ENCODE measurements around the gene ELMO1. TPM values are rescaled to one million over a fixed set of nuclear protein-coding genes. Genes with fewer than 3 reads are reported as not detected.

The ELMO1 gene
- total and polyA plus RNA-seq, 10 donors = 26.0 to 494 (median 201) TPM

- Histone ChIP-seq H3K27me3 (replicated peaks in 1 of 7) (no peaks in the 10 kb centered on the region), H3K27ac (peak overlapping the region in 1 of 8 donors; percentile 24), H3K4me1 (peaks cover 5 to 40% (median 27%) of the 10 kb centered on the region in 6 donors), H3K9me3 (peaks cover 0 to 4% (median 0%) of the 10 kb centered on the region in 8 donors), H3K4me3 (no peak overlapping the region), H3K36me3 (peaks cover 0 to 65% (median 14%) of the 10 kb centered on the region in 6 donors)
- no peak for TF ChIP-seq POLR2AphosphoS5 (IDR thresholded peaks at IDR 0.05)
- TF ChIP-seq POLR2A (IDR thresholded peaks at IDR 0.05) = no peak
- TF ChIP-seq, protein P1, sequence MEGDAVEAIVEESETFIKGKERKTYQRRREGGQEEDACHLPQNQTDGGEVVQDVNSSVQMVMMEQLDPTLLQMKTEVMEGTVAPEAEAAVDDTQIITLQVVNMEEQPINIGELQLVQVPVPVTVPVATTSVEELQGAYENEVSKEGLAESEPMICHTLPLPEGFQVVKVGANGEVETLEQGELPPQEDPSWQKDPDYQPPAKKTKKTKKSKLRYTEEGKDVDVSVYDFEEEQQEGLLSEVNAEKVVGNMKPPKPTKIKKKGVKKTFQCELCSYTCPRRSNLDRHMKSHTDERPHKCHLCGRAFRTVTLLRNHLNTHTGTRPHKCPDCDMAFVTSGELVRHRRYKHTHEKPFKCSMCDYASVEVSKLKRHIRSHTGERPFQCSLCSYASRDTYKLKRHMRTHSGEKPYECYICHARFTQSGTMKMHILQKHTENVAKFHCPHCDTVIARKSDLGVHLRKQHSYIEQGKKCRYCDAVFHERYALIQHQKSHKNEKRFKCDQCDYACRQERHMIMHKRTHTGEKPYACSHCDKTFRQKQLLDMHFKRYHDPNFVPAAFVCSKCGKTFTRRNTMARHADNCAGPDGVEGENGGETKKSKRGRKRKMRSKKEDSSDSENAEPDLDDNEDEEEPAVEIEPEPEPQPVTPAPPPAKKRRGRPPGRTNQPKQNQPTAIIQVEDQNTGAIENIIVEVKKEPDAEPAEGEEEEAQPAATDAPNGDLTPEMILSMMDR (IDR thresholded peaks at IDR 0.05 in 8 of 11, conservative IDR thresholded peaks at IDR 0.05 in 3 of 11) = no peak
- no peak for DNase-seq
- intact Hi-C loops (cut with DNase I; ENCODE audit: low total_unique reads) = no loop called here
- 79 to 91% (median 80%) methylated on average over 7 of the region's 7 CpGs for WGBS, 5 donors
Measured at GRCh38 chr7:37255327-37255944, 193.2 kb downstream of the ELMO1 start.

- Histone ChIP-seq H3K9me3 (peaks cover 0 to 4% (median 0%) of the 10 kb centered on the region in 8 donors), H3K4me3 (no peak overlapping the region), H3K4me1 (peaks cover 0 to 60% (median 21%) of the 10 kb centered on the region in 6 donors), H3K36me3 (peaks cover 0 to 48% (median 8%) of the 10 kb centered on the region in 6 donors), H3K27ac (peak overlapping the region in 5 of 8 donors; percentile 13 to 68 (median 47)), H3K27me3 (replicated peaks in 1 of 7) (no peaks in the 10 kb centered on the region)
- no peak for DNase-seq
- intact Hi-C loops (cut with DNase I; ENCODE audit: low total_unique reads) = no loop called here
- TF ChIP-seq POLR2AphosphoS5 (IDR thresholded peaks at IDR 0.05) = no peak
- TF ChIP-seq, protein P1 (IDR thresholded peaks at IDR 0.05 in 8 of 11, conservative IDR thresholded peaks at IDR 0.05 in 3 of 11) = no peak
- no peak for TF ChIP-seq POLR2A (IDR thresholded peaks at IDR 0.05)
Measured at GRCh38 chr7:37251222-37251621, 197.4 kb downstream of the ELMO1 start.

DNA sequence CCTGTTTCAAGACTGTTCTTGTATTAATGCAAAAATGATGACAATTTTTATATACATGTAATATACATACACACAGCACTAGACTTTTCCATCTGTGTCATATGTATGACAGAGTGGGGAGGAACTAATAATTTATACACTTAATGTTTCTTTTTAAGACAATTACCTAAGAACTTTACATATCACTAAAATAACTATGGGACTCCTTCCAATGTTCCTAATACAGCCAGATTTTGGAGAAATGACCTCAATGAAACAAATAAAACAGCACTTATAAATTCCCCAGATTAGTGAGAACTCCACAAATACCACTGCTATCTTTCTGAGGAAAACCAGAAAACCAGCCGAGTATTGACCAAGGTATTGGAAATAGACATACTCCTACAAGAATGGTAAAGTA, 199.4 kb downstream of the ELMO1 start:
- H3K4me1 ChIP-seq = peaks cover 0 to 66% (median 23%) of the 10 kb centered on the region in 6 donors
- 83 to 94% (median 90%) methylated on average over 1 of the region's 1 CpG for WGBS, 5 donors
- H3K4me3 ChIP-seq = no peak overlapping the region
- H3K27ac ChIP-seq = no peak overlapping the region
- no peak for DNase-seq
- TF ChIP-seq POLR2A (IDR thresholded peaks at IDR 0.05) (no peak), POLR2AphosphoS5 (IDR thresholded peaks at IDR 0.05) (no peak)
- TF ChIP-seq, protein P1 (IDR thresholded peaks at IDR 0.05 in 8 of 11, conservative IDR thresholded peaks at IDR 0.05 in 3 of 11) = no peak
- peaks cover 0 to 4% (median 0%) of the 10 kb centered on the region in 8 donors for H3K9me3 ChIP-seq
- peaks cover 0 to 34% (median 0%) of the 10 kb centered on the region in 6 donors for H3K36me3 ChIP-seq
- no peaks in the 10 kb centered on the region for H3K27me3 ChIP-seq (replicated peaks in 1 of 7)
- intact Hi-C loops (cut with DNase I; ENCODE audit: low total_unique reads) = no loop called here

- intact Hi-C loops (cut with DNase I; ENCODE audit: low total_unique reads) = no loop called here
- no peaks in the 10 kb centered on the region for H3K27me3 ChIP-seq (replicated peaks in 1 of 7)
- H3K4me3 ChIP-seq = no peak overlapping the region
- WGBS, 5 donors = 62 to 85% (median 73%) methylated on average over 3 of the region's 3 CpGs
- H3K4me1 ChIP-seq = peaks cover 0 to 66% (median 21%) of the 10 kb centered on the region in 6 donors
- H3K9me3 ChIP-seq = peaks cover 0 to 4% (median 0%) of the 10 kb centered on the region in 8 donors
- TF ChIP-seq POLR2A (IDR thresholded peaks at IDR 0.05) (no peak), POLR2AphosphoS5 (IDR thresholded peaks at IDR 0.05) (no peak)
- TF ChIP-seq, protein P1 (IDR thresholded peaks at IDR 0.05 in 8 of 11, conservative IDR thresholded peaks at IDR 0.05 in 3 of 11) = no peak
- peak overlapping the region in 3 of 8 donors; percentile 0 to 53 (median 20) for H3K27ac ChIP-seq
- H3K36me3 ChIP-seq = peaks cover 0 to 36% (median 3%) of the 10 kb centered on the region in 6 donors
- DNase-seq = no peak
Measured at GRCh38 chr7:37248396-37248861, 200.2 kb downstream of the ELMO1 start.

All from spleen (tissue), 11 donors.